HG03469 (cell line): ENCODE results near the gene AGO1.

Experiments
- ATAC-seq: cut with Tn5 transposase; IDR thresholded peaks from one replicate; pipeline ENCODE4 v1.9.1; 2021; ENCODE audit warnings: mild to moderate bottlenecking, moderate library complexity, moderate number of reproducible peaks; ENCODE audit not compliant: unreplicated experiment

The AGO1 gene

DNA sequence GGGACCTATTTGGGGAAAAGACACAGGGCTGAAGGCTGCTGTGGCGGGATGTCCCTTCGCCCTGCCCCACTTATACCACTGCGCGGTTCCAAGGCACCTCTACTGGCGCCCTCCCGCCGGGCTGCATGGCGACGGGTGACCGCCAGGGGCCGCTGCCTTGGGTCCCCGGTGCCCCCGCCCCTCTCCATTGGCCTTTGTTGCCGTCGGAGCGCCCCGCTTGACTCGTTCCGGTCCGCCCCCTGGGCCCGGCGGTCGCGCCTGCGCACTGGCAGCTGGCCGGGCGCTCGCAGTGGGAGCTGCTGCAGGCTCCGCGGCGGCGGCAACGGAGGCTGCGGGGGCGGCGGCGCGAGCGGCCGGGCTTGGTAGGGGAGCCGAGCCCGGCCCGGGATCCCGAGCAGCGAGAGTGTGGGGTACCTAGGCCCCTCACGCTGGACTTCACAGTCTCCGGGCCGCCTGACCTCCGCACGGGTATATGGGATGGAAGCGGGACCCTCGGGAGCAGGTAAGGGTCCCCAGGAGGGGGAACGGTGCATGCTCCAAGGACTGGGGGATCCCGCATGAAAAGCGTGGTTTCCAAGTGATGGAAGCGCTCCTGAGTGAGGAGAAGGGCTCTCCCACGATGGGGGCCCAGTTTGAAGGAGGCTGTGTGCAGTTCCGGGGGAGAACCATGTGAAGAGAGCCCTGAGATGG lies at the start of gene AGO1:
TSS of gene AGO1 (plus strand) at position 265 of the 690 bp plus-strand sequence. CDS start at position 478, 213 bp downstream.
- ATAC-seq: peak; percentile 63

DNA sequence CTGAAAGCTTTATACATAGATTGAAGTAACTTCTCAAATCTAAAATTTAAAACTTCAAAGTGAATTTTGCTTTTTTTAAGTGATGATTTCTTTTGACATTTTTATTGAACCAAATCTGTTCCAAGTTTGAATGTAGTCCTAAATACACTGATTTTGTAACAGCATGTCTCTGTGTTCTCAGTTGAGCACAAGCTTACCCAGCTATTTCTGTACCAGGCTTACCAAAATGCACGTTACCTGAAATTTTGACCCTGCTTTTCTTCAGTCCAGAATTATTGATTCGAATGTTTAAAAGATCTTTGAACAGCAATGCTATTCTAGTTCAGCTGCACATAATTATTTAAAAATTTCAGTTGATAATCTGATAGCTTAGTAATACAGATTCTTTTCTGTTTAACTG lies 49.6 kb upstream of the AGO1 start:
- ATAC-seq: no peak

DNA sequence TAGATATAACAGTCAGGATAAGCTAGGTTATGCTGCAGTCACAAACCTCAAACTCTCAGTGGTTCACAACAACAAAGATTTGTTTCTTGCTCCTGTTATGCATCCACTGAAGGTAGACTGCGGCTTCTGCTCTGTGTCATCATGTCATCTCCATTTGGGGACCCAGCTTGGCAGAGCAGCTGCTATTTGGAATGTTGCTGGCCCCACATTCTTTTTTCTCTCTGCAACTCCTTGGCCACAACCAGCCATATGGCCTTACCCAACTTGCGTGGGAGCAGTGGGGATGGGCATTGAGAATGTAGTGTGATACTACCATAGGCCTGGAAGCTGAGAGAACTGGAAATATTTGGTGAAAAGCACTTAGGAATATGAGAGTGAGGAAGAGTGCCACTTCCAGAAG lies 48.8 kb upstream of the AGO1 start:
- ATAC-seq: no peak

DNA sequence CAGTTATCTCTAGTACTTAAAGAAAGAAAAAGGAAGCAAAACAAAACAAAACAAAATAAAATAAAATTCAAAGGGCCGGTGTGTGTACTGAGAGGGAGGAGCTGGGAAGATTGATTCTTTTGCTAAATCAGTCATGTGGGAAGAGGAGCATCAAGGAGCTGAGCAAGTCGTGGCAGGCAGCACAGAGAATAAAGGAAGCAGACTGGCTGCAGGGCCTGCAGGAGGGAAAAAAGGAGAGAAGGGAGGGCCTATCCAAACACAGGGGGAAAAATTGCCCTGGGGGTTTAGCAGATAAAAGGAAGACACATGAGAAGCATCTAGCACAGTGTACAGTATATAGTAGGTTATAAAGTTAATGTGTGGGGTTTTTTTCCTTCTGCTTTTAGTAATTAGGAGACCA lies 47.6 kb upstream of the AGO1 start:
- ATAC-seq: no peak

DNA sequence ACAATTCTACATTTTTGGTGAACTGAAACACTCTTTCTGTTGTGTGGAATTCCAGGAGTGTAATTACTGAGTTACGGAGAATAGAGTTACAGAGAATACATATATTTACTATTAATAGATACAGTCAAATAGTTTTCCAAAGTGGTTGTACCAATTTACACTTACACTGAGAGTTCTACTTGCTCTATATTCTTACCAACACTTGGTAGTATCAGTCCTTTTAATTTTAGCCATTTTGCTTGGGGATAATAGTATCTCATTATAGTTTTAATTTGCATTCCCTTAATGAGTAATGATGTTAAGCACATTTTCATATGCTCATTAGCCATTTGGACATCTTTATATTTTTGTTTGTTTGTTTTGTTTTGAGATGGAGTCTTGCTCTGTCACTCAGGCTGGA lies 46.3 kb upstream of the AGO1 start:
- no peak for ATAC-seq

DNA sequence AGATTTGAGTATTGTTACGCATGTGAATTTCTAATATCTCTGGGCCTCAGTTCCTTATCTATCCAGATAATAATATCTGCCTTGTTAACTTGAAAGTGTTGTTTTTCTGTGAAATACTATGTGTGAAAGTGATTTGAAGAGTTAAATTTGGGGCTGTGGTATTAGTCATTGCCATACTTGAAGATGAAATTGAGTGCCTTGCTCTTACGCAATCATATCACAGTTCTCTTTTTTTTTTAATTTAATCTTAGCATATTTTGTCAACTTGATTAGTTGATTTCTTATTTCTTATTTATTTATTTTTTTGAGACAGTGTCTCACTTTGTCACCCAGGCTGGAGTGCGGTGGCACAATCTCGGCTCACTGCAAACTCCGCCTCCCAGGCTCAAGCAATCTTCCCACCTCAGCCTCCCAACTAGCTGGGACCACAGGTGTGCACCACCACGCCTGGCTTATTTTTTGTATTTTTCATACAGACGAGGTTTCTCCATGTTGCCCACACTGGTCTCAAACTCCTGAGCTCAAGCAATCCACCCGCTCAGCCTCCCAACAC lies 44.2 kb upstream of the AGO1 start:
- no peak for ATAC-seq

DNA sequence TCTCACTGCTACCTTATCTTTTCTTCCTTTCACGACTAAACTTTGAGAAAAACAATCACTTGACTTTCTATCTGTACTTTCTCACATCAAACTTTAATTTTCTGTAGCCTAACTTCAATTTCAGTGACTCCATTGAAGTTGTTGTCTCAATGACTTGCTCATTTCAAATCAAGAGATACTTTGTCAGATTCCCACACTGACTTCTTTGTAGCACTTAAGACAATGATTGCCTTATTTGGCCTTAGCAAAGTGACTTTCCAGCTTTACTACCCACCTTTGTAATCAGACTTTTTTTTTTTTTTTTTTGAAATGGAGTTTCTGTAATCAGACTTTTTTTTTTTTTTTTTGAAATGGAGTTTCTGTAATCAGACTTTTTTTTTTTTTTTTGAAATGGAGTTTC lies 38.2 kb upstream of the AGO1 start:
- ATAC-seq: no peak

DNA sequence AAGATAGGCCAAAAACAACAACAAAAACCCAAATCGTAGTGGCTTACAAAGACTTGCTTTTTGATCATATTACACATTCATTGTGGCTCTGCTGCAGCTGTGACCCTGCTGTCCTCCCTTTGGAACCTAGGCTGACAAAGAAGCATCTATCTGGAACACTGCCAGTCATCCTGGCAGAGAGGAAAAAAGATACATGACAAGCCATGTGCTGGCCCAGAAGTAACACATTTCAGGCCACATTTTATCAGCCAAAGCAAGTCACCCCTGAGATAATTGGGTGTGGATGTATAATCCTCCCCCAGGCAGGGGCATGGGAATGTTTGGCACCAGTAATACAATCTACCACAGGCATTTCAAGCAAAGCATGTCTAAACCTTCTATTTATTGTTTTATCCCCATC lies 37.2 kb upstream of the AGO1 start:
- no peak for ATAC-seq

DNA sequence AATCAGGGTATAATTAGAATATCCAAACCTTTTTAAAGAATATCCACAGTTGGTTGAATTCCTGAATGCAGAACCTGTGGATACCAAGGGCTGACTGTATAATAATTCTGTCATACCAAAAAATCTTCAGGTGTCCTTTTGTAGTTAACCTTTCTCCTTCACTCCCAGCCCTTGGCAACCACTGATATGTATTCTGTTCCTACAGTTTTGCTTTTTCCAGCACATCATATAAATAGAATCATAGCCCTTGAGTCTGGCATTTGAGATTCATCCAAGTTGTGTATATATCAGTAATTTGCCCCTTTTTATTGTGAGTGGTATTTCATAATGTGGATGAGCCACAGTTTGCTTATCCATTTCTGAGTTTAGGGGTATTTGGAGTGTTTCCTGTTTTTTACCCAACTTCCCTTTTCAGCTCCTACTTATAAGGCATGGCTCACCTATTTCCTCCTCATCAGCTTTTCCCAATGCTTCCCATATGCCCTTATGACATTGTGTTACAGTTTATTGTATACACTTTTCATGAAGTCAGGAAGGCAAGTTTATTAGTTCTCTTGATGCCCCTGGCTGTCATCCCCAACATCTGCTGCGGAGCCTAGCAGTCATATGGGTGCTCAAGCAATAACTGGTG lies 35.0 kb upstream of the AGO1 start:
- no peak for ATAC-seq

DNA sequence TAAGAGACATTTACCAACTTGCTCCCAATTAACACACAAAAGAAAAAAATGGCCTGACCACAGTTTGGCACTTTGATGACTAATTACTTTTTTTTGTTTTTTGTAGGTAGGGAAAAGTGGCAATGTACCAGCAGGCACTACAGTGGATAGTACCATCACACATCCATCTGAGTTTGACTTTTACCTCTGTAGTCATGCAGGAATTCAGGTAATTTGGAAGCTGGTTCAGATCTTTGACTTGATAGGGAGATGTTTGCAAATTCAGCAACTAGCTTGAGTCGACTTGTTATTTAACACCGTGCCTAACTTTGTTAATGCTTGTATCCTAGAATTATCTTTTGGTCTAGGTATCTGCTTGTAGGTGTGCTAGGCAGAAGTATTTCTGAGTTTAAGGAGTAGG lies 33.0 kb upstream of the AGO1 start:
- no peak for ATAC-seq

DNA sequence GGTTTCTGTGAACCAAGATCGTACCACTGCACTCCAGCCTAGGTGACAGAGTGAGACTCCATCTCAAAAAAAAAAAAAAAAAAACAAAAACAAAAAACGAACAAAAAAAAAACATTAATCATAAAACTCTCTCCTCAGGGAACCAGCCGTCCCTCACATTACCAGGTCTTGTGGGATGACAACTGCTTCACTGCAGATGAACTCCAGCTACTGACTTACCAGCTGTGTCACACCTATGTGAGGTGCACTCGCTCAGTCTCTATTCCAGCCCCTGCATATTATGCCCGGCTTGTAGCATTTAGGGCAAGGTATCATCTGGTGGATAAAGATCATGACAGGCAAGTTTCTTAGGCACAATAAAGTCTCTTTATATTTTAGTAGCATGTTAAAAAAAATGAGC lies 32.3 kb upstream of the AGO1 start:
- ATAC-seq: no peak

DNA sequence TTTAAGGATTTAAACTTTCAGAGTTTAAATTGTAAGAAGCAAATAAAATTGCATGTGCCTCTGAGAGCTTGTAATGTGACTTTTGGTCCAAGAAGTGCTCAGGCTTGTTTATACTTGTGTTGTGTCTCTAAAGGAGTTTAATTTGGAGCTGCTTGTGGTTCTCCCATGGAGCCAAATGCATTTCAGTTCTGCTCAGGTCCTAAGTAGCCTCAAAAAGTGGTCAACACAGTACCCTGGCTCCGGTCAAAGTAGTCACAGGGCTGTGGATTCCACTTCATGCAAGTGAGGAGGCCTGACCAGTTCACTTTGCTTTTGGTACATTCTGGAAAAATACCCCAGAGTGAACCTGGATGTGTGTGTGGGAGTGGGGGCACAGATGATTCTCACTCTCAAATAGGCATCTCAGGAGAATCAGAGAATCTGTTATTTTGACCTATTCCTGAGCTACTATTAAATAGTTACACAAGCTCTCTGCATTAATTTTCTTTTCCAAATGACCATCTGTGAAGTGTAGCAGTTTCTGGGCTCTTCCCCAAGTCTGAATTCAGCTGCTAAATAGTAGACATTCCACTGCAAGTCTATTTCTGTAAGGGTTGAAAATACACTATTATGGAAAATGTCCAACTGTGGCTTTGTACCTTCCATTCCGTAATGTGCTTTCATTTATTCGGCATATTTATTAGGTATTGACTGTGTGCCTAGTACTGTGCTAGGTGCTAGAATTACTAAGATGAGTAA lies 31.7 kb upstream of the AGO1 start:
- no peak for ATAC-seq

DNA sequence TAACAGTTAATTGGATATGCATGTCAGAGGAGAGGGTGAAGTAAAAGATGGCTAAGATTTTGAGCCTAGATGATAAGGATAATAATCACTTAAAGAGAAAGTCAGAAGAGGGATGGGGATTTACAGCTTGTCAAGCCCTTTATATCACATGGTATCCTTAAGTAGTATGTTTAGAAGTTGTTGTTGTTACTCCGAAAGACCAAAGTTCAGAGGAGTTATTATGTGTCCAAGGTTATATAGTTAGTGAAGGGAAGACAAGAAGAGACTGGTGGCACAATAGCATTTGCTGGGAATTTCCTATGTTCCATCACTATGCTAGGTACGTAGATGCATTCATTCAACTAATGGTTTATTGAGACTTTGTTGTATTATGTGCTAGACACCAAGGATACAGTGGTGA lies 30.8 kb upstream of the AGO1 start:
- no peak for ATAC-seq

DNA sequence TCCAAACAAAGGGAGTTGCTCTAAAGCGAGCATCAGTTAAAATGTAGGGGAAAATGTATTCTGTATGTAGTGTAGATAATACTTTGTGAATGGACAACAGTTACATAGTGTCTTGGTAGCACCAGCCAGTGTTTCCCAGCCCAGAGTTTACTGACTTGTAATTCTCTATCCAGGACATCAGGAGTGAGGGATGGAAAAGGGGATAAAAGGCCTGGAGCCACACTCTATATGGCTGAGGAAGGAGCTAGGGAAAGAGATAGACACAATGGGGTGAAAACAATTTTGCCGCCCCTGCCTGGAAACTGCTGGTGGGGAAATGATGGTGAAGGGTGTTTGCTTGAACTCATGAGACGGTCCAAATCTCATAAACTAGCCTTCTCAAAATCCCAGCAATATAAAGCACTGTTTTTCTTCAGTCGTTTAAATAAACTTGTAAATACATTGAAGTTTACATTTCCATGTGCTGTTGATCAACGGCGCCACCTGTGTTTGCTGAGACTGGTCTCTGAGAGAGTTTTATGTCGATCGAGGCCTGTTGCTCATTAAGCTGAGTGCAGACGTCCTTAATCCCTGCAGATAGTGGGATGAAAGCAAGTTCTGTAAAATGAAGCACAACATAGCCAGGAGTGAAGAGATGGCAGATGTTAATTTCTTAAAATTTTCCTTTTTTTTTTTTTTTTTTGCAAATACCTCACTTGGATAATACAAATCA lies 27.9 kb upstream of the AGO1 start:
- ATAC-seq: no peak

DNA sequence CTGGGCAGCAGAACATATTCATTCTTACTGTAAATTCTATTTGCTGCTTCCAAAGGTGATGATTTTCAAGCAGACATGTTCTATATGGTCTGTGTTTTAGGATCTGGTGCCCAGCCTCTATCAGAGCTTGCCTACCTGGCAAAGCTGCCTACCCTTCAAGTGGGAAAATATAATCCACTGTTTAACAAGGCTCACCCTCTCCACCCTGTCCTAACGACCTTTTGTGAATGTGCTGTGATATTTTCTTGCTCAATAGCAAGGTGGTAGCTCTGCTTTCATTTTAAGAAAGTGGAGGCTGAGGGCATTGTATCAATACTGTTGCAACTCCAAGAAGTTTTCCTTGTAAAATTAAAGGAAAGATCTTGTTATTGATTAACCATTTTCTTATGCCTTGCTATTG lies 26.0 kb upstream of the AGO1 start:
- ATAC-seq: no peak

DNA sequence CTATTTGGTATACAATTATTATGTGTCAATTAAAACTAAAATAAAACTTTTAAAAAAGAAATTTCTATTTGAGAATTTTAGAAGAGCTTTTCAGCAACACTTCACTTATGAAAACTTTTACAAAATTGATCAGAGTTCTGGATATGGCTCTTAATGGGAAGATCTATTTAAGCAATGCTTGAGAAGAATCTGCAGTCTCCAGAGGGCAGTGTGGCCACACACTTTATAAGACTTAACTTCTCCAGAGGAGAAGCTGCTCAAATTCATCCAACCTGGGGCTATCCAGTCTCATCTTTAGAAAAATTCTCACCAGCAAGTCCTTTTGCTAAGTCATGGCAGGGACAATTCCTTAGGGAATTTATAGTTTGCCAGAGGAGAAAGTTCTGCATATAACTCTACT lies 25.2 kb upstream of the AGO1 start:
- ATAC-seq: no peak

DNA sequence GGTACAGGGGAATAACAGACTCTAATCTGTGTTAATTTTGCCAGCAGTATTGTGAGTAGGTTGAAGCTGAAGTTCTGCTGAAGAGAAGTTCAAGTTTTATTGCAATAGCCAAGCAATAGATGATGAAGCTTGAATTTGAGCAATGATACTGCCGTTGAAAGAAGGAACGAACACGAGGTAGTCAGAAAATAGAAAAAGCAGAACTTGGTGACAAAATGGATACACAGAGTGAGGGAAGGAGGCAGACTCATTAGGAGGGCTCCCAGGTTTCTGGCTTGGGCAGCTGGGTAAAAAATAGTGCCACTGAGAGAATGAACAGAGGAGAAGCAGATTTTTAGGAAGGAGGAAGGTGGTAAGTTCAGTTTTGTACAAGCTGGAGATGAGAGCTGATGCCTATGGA lies 22.3 kb upstream of the AGO1 start:
- ATAC-seq: no peak

DNA sequence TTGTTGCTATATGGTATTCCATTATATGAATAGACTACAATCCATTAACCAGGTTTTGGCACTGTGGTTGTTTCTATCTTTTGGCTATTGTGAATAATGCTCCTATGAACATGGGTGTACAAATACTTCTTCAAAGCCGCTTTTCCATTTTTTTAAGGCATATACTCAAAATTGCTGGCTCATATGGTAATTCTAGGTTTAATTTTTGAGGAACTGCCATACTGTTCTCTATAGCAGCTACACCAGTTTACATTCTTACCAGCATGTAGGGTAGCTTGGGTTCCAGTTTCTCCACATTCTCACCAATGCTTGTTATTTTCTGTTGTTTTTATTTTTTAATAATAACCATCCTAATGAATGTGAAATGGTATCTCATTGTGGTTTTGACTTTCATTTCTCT lies 19.9 kb upstream of the AGO1 start:
- no peak for ATAC-seq

DNA sequence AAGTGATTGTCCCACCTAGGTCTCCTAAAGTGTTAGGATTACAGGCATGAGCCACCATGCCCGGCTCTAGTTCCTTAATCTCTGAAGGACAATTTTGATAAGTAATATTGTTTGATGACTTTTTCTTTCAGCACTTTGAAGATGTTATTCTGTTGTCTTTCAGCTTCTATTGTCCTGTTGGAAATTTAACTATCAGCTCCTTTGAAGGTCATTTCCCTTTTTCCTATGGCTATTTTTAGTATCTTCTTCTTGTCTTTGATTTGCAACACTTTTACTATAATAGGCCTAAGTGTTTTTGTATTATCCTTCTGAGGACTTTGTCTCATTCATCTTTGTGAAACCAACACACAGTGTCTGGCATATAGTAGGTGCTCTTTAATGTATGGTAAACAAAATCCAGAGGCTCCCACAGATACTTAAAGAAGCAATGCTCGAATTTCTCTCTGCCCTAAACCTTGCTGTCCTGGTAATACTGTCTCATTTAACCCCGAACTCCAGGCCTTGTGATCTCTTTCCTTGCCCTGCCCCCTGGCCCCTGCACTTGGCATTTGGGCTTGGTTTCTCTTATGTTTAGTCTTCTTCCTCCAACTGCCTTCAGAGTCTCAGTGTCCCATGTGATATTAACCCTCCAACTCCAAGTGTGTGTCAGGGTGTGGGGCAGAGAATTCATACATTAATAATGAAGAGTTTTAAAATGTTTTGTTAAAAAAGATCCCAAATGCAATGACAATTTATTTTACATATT lies 19.0 kb upstream of the AGO1 start:
- ATAC-seq: no peak

DNA sequence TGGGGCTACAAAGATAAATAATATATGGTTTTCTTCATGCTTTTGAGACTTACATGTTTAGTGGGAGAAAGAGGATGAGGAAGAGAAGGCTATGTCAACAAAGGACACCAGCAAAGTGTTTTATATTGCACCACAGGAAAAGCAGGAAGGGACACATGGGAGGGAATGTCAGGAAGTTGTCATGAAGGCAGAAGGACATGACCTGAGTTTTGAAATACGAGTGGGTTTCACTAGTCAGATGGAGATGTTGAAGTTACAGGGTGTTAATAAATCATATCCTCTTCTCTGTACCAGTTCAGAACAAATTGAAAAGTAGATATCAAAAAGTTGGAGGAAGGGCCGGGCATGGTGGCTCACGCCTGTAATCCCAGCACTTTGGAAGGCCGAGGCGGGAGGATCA lies 18.2 kb upstream of the AGO1 start:
- no peak for ATAC-seq

DNA sequence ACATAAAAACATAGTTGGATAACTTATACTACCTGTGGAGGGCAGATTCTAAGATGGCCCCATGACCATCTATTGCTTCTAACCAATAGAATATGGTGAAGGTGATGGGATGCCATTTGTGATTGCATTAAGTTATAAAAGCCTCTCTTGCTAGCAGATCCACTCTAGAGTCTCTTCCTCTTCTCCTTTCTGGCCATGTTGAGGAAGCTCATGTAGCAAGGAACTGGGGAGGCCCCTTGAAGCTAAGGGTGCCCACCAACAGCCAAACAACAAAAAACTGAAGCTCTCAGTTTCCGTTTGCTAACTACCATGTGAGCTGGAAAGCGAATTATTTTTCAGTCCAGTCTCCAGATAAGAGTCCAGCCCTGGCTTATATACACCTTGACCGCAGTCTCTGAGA lies 16.0 kb upstream of the AGO1 start:
- ATAC-seq: no peak
